HG03432 (cell line): ENCODE results near the gene GNA12.

Source experiments
- ATAC-seq: cut with Tn5 transposase; IDR thresholded peaks from one replicate; pipeline ENCODE4 v1.9.1; 2021; ENCODE audit warnings: mild to moderate bottlenecking, moderate library complexity; ENCODE audit not compliant: unreplicated experiment

The GNA12 gene

DNA sequence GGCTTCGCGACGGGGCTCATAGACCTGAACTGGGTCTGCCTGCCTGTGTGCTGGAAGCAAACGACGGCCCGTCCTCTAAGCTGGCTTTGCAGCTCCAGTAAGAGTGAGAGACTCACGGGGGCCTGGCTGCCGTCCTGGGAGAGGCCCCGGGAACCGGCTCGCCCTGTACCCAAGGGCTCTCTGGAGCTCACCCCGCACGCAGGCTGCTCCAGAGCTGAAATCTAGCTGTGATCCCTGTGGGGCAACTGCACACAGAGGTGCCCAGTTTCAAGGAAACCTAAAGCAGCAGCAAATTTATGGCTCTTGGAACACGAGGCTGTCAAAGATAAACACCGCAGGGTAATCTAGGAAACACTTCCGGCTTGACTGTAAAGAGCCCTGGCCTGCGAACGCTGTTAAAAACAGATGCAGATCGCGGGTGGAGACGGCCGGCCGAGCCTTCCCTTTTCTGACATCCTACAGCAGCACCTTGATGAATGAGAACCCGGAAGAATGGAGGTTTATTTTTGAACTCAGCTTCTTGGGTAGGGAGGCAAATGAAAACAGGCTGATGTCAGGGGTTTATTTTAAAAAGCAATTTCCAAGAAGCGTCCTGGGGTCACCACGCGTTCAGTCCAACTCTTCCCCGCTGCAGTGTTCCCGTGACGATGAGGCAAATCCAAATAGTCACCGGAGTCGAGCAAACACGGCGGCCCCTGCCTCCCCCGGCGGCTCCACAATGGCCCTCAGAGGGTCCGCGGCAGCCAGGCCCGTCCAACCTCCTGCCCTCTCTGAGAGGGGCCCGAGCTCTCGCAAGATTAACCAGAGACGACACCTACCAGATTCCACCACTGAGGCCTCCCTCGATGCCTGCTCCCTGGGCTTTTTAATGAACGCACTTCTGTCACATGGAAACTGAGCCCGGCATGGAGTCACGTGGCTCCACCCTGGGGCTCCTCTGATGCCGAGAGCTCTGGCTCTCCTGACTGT is 126.5 kb downstream of the GNA12 start:
- ATAC-seq, result no peak

DNA sequence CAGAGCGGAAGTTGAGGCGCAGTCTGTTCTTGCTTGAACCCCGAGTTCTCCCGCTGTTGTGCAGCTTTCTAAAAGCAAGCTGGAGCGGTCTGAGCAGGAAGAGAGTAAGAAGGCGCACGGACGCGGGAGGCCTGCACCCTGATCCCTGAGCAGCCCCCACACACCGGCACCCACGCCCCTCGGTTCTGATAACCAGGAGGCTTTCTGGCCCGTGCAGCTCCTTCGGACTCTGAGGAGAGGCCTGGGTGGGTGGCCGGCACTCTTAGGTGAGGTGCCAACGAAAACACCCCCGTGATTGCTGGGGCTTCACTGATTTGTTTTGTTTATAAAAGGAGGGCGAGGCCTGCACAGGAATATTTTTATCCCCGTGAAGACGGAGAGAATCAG is 127.2 kb downstream of the GNA12 start:
- ATAC-seq, result no peak

DNA sequence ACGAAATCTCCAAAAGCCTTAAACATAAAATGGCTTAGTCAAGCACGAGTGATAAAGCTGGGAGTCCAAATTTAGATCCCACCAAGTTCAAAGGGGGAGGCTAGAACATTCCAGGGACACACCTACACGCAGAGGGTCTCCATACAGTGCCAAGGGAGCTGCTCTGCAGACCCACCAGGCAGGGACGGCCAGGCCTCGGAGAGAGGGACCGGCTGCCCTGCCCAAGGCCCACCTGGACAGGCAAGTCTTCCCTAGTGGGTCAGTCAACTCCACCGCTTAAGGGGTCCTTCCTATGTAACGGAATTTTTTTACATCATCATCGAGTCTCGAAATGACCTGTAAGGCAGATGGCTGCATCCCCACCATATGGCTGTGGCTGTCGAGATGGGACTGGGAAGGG is 127.6 kb downstream of the GNA12 start:
- no peak for ATAC-seq

DNA sequence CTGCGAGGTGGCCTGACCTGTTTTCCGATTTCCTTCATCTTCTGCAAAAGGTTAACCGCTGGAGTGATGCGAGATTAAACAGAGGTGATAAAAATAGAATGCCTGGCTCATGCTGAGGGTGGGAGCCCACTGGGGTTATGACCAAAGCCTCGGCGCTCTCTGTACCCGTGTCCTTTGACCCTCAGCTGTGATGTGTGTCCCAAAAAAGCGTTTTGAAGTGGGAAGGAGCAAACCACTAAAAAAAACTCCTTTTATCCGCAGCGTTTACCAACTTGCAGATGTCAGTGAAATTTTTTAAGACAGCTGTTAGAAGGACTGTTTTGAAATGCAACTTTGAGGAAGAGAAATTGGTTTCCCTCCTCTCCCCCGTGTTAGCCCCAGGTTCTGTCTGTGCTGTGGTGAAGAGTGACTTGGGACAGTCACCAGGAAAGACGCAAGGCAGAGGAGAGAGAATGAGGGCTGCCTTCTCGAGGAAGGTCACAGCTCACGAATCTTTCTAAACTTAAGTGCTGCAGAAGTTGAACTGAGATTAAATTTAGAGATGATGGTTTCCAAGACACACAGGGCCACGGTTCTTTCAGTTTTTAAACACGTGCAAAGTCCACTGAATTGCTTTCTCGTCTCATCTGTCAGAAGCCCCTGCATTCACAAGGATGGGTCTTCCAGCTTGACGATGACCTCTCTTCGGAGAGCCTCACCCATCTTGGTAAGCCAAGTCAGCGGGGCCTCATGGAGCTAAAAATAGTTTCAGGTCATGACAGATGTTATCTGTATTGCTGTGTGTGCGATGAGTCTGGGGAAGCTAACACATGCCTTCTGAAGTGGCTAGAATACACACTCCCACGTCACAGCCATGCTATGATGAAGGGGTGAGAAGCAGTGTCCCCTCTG is 128.5 kb downstream of the GNA12 start:
- ATAC-seq, result no peak

DNA sequence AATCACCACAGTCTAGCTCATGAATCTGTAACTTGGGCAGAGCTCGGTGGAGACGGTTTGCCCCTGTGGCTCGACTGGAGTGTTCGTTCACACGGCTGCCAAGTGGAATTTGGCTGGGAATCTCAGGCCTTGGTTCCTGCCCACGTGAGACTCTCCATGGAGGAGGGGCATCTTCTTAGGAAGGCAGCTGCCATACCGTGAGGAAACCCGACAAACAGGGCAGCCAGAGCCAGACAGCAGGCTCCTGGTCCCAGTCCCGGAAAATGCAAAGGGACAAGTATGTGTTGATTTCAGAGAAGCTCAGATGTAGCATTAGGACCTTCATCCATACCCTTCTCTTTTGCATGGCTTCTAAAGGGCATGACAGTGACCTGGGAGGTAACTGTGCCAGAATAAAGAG is 129.5 kb downstream of the GNA12 start:
- no peak for ATAC-seq

DNA sequence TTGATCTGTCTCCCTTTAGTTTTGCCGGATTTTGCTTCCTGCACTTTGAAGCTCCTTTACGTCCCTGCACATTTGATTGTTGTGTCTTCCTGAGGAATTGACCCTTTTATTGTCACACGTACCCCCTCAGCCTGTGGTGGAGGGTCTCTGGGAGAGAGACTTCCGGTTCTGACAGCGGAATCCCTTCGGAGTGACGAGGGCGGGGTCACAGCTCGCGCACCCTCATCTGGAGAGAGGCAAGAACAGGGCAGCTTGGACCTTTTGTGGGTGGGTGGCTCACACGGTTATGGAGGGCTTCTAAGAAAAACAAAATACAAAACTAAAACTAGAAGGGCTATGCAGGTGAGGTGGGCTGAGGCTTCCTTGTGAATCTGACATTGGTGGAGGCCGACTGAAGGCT is 130.1 kb downstream of the GNA12 start:
- no peak for ATAC-seq

DNA sequence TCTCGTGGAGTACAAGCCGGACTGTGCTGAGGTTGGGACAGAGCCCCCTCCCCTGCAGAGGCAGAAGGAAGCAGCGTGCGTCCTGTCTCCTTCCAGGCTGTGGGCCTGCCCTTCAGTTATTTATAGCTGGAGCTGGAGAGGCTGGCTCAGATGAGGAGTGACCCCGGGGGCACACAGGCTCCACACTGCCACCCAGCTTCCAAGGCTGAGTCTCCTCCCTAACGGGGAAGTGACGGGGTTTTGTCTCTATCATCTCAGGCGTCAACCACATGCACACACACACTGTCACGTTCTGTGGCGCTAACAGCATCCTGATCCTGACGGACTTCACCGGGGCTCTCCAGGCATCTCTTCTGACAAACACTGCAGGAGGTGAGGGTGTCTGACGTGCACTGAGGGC is 130.7 kb downstream of the GNA12 start:
- ATAC-seq, result no peak

DNA sequence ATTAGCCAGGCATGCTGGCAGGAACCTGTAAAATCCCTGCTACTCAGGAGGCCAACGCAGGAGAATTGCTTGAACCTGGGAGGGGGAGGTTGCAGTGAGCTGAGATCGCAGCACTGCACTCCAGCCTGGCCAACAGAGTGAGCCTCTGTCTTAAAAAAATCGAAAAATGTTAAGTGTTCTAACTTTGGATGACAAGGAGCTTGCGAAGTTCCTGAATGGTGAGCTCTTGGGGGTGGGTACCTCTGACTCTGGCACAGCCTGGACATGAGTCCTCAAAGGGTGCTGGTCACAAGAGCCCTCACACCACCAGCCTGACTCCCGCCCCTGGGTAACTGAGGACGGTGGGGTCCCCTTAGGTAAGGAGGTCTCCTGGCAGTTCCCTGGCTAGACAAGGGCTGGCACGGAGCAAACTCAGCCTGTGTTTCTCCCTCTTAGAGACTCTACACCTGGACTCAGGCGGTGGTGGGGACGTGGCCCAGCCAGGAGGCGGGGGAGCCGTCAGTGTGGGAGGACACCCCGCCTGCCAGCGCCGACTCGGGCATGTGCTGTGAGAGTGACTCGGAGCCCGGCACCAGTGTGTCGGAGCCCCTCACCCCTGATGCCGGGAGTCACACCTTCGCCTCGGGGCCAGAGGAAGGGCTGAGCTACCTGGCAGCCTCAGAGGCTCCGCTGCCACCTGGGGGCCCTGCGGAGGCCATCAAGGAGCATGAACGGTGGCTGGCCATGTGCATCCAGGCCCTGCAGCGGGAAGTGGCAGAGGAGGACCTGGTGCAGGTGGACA is 132.0 kb downstream of the GNA12 start:
- no peak for ATAC-seq

DNA sequence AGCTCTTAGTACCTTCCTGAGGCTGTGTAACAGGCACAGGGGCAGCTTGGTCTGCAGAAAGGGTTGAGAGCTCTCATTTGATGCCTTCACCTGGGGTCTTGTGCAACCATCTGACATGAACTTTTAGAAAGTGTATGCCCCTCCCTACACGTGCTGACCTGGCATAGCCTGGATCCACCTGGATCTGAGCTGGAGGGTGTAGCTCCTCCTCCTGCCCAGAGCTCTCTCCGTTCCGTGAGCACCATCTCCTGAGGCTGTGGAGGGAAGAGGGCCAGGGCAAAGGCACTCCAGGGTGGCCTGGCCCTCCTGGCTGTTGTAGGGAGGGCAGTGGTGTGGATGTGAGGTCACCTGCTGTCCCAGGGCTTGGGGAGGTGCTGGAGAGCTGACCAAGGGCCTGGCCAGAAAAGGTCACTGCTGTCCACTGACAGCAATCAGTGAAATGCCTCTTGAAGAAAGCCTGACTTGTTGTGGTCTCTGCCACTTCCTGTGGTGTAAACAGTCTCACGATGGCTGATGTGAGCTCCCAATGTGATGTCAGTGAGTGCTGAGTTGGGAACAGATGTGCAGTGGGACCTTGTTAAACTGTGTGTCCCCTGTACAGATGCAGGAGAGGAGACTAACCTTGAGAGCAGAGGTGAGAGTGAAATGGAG is 133.1 kb downstream of the GNA12 start:
- ATAC-seq, result peak; percentile 31

DNA sequence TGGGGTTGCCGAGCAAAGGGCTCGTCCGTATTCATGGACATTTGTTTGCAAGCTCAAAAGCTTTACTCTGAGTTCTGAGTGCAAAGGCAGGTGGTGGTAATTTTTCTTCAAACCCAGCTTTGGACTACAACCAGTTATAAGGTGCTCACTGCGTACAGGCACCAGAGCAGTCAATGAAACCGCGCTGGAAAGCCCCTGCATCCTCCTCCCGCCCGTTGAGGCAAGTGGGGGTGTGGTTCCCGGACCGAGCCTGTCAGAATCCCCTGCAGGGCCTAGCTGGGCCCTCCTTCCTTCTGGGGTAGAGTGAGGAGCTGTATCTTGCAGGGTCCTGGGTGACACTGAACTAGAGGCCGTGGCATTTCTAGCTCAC is 133.8 kb downstream of the GNA12 start:
- ATAC-seq, result peak; percentile 61

DNA sequence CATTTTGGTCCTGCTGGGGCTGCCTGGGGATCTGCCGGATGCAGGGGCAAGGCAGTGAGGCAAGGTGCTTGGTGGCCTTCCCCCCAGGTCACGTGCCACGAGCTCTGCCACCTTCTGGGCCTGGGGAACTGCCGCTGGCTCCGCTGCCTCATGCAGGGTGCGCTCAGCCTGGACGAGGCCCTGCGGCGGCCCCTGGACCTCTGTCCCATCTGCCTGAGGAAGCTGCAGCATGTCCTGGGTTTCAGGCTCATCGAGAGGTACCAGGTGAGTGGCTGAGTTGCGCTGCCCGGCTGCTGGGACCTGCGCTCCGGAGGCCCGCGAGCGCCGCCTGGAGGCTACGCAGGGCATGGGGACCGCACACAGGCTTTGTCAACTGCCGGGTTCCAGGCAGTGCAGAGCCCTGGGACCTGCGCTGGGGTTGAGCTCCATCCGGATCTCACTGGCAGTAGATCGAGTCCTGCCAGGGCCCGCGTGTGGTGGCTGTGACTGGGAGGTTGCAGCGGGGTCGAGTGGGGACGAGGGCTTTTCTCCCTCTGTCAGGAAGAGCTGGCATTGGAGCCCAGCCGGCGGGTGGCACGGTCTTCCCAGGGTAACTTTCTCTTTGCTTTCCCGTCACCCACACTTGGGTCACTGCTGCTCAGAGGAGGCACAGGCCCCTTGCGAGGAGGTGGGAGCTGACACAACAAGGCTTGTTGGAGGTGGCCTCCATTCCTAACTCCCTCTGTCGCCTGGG is 134.4 kb downstream of the GNA12 start:
- peak; percentile 83 for ATAC-seq

DNA sequence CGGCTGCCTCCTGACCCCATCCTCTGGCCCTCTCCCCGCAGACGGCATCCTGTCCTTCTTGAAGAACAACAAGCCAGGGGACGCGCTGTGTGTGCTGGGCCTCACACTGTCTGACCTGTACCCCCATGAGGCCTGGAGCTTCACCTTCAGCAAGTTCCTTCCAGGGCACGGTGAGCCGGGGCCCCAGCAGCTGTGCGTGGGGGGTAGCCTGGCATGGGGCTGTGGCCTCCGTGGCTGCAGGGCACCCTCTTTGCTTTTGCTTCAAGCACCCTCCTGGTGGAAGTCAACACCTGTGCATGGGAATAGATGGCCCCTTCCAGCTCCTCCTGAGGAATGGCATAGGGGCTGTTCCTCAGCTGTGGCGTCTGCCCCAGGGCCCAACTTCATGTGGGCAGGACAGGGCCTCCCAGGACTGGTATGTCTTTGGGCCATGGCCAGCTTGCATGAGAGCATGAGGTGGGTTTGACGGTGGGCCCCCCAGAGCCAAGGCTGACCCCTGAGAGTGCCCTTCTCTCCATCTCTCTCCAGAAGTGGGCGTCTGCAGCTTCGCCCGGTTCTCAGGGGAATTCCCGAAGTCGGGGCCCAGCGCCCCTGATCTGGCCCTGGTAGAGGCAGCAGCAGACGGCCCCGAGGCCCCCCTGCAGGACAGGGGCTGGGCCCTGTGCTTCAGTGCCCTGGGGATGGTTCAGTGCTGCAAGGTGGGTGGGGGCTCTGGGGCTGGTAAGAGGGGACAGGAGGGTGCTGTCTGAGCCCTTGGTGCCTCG is 135.4 kb downstream of the GNA12 start:
- no peak for ATAC-seq

DNA sequence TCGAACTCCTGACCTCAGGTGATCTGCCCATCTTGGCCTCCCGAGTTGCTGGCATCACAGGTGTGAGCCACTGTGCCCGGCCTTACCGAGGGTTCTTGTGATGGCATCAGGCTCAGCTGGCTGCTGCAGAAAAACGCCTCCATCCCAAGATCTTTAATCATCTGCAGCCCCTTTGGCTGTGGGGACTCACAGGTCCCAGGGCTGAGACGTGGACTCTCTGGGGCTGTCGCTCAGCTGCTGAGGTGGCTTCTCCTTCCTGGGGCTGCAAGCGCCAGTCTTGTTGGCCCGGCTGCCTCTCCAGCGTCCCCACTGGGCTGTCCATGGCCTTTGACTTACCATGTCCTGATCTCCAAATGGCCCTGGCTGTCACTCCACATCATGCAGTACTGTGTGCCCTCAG is 136.1 kb downstream of the GNA12 start:
- no peak for ATAC-seq

DNA sequence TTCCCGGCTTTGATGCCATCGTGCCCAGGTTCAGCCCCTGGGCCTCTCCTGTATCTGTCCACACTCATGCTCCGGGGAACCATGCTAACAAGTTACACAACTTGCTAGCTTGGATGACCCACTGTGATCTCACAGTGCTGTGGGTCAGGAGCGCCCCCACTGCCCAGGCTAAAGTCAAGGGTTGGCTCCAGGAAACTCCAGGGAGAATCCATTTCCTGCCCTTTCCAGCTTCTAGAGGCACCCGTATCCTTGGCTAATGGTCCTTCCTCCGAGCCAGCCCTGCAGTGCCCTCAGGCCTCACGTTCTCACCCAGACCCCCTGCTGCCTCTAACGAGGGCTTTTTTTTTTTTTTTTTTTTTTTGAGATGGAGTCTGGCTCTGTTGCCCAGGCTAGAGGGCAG is 136.6 kb downstream of the GNA12 start:
- ATAC-seq, result no peak

DNA sequence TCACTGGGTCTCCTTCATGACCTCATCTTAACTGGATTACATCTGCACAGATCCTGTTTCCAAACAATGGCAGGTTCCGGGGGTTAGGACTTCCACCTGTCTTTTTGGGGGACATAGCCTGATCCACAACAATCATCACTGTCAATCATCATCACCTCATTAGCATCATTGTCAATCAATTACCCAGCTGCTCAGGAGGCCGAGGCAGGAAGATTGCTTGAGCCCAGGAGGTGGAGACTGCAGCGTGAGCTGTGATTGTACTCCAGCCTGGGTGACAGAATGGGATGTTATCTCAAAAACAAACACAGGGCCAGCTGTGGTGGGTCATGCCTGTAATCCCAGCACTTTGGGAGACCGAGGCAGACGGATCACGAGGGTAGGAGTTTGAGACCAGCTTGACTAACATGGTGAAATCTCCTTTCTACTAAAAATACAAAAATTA is 137.4 kb downstream of the GNA12 start:
- ATAC-seq, result no peak

DNA sequence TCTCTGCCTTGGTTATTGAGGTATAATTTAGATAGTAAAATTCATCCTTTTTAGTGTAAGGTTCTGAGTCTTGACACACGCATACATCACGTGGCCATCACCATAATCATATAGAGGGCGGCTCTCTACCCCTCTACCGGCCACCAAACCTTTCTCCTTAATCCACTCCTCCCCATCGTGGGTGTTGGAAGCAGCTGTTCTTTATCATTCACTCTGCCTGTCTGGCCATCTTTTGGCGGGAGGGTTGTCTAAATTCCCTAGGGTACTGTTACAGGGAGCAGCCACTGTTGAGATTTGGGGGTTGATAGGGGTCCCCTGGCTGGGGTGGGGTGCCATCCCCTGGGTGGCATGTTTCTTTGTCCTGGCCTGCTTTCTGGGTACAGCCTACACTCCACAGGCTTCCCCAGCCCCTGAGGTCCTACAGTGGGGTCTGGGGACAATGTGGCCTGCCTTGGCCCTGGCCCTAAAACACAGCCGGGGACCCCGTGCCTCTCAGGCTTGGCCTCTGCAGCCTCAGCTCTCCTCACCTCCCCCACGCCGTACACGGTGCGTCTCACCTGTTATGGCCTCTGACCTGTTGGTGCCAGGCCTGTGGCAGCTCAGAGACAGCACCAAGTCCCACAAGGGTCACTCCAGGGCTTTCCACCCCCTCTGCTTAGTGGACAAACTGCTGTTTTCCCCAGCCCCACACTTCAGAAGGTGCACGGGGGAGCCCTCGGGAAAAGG is 138.6 kb downstream of the GNA12 start:
- ATAC-seq, result no peak

DNA sequence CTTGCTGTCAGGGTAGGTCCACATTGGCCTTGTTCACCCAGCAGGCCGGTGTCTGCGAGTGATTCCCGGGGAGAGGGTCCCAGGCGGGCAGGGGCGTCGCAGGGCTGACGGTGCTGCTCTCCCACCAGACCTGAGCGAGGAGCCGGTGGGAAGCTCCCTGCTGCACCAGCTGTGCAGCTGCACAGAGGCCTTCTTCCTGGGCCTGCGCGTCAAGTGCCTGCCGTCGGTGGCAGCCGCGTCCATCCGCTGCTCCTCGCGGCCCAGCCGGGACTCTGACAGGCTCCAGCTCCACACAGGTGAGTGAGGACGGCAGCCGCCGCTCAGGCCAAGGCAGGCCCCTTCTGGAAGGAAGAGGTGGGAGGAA is 141.5 kb downstream of the GNA12 start:
- no peak for ATAC-seq

DNA sequence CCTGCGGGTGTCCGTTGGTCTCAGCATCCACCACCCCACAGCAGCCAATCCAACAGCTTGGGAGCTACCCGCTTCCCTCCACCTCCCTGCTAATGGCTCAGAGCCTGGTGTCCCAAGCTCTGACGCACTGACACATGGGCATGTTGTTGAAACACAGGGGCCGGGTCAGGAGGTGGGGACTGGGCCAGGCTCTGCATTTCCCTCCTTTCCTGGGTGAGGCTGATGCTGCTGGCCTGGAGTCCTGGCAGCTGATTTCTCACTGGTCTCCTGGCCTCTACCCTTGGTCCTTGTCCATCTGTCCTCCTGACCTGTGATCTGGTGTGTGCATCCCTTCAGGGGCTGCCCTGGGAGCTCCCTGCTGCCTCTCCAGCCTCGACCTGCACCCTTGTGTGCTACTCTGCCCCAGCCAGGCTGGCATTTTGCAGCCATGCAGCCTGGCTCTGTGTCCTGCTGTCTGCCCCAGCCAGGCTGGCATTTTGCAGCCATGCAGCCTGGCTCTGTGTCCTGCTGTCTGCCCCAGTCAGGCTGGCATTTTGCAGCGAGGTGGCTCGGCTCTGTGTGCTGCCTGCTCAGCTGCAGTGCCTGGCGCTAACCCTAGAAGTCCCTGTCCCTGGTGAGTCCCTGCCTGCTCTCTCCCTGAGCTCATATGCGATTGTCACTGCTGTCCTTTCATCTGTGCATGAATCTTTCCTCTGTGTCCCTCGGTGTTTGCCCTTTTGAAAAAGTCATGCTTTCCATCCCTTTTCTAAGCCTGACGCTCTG is 142.1 kb downstream of the GNA12 start:
- ATAC-seq, result no peak
